ENCODE measurements around the gene COPS4.

GRCh38 chr4:83115656-83116285 lies 80.8 kb downstream of the COPS4 start:
- TF ChIP-seq CTCF (IDR thresholded peaks at IDR 0.05) (no peak), POLR2A (IDR thresholded peaks at IDR 0.05) (no peak)
